ENCODE measurements around the gene CLDN7. TPM values are rescaled to one million over a fixed set of nuclear protein-coding genes. Genes with fewer than 3 reads are reported as not detected.

The CLDN7 gene
- total RNA-seq, 1 experiment from 2014 or later, result not detected

DNA sequence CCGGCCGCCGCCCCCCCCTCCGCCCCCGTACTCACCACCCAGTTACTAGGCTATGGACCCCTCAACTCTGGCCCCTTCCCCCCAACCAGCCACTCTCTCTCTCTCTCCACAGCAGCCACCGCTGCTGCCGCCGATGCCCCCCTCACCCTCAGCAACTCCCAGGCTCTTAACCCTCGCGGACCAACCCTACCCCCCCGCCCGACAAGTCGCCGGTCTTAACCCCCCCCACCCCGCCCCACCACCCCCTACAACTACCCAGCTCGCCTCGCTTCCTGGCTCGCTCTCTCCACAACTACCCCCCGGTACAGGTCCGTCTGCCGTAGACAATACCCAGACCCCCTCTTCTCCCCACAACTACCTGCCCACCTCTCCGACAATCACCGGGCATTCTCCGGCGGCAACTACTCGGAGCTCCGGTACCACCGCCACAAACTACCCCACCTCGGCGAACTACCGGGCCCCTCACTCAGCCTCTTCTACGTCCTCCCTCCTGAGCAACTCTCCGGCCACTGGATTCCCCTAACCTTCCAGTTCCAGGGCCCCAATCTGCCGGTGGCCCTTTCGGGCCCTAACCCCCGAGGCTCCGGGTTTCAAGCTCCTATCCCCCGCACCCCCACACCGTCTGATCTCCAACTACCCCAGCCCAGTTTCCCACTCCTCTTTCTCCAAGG, 23.7 kb downstream of the CLDN7 start:
- DNase-seq (ENCODE audit: low spot score), result no peak

DNA sequence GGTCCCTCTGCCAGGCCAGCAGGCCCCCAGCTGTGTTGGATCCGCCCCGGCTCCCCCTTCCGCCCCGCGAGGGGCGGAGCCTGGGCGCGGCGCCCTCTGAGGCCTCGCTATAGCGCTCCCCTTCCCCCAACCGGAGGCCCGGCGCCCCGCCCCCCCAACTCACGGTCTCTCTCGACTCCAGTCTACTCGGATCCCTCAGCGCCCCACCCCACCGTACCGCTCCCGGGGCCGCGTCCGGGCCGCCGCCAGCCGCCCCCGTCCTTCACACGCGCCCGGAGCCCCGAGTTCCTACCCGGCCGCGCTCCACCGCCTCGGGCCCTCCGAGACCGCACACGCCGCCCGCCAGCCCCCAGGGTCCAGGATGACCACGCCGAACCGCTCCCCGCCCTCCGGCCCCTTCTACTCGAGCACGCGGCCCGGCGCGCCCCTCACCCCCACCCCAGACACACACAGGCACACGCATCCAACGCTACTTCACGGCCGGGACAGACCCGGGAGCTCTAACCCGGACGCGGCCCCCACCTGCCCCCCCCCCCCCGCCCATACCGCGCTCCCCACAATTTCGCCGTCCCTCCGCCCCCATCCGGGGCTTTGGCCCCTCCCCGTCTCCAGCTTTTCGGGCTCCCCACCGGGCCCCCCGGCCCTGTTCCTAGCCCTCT, 24.4 kb downstream of the CLDN7 start:
- no peak for DNase-seq (ENCODE audit: low spot score)

GRCh38 chr17:7237266-7237760, 25.0 kb downstream of the CLDN7 start:
- DNase-seq (ENCODE audit: low spot score), result no peak

- DNase-seq (ENCODE audit: low spot score), result no peak
Observed at GRCh38 chr17:7236808-7237207, 25.5 kb downstream of the CLDN7 start.

GRCh38 chr17:7235693-7236665, 26.3 kb downstream of the CLDN7 start:
- DNase-seq (ENCODE audit: low spot score), result no peak

DNA sequence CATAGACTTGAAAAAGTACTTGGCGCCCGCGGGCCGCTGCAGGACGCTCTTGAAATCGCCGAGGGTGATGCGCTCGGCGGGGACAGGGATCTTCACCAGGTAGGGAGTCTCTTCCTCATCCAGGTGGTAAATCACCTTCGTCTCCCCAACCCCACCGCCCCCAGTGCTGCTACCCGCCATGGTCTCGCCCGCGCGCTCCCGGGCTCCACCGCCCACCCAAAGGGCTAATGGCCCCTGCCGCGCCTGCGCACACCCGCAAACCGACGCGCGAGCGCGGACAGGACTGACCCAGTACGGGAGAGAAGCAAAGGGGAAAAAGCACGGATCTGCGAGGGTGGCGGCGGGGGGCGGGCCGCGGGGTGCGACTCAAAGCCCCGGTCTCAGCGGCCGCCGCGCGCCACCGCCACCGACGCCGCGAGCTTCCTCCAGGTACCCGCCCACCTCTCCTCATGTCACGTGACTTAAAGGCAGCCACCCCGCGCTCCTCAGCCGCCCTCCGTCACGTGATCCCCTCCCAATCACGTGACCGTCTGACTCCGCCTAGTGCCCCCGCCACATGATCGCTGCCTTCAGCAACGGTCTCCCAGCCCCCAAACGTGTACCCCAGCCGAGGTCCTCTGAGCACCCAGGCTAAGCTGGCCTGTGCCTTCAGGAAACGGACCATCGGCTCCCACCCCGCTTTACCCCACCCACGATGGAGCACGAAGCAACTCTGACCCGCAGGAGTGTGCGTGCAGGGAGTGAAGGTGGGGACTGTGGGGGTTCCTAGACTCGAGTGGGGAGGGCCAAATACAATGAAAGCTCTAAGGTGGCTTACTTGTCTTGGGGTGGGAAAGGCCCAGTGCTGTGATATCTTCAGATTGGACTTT, 28.0 kb downstream of the CLDN7 start, which contains the start of gene DVL2:
Gene DVL2 (minus strand): TSS at position 435 of the 869 bp plus-strand sequence. CDS start 255 bp downstream, at position 180.
- DNase-seq (ENCODE audit: low spot score), result peak; percentile 92

GRCh38 chr17:7233701-7234082, 28.6 kb downstream of the CLDN7 start:
- DNase-seq (ENCODE audit: low spot score), result no peak

DNA sequence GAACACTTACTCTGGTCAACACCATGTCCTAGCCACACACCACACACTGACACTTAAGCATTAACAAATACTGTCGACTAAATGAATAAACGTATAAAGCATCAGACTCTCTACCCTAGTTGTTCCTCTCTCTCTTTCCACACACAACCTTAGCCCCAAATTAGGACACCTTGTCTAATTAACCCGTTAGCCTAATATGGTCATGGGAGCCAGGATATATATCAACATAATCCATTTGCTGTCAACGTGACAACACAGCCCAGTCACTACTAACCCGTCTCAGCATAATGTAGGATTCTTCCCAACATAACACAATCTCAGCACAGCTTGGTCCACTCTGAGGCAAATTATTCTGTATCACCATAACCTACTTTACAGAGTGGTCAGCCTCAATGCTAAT, 30.2 kb downstream of the CLDN7 start:
- no peak for DNase-seq (ENCODE audit: low spot score)

- DNase-seq (ENCODE audit: low spot score), result no peak
Observed at GRCh38 chr17:7229504-7229903, 32.8 kb downstream of the CLDN7 start.

- no peak for DNase-seq (ENCODE audit: low spot score)
Observed at GRCh38 chr17:7228920-7229319, 33.4 kb downstream of the CLDN7 start.

- DNase-seq (ENCODE audit: low spot score), result no peak
Observed at GRCh38 chr17:7226721-7227710, 35.3 kb downstream of the CLDN7 start.

DNA sequence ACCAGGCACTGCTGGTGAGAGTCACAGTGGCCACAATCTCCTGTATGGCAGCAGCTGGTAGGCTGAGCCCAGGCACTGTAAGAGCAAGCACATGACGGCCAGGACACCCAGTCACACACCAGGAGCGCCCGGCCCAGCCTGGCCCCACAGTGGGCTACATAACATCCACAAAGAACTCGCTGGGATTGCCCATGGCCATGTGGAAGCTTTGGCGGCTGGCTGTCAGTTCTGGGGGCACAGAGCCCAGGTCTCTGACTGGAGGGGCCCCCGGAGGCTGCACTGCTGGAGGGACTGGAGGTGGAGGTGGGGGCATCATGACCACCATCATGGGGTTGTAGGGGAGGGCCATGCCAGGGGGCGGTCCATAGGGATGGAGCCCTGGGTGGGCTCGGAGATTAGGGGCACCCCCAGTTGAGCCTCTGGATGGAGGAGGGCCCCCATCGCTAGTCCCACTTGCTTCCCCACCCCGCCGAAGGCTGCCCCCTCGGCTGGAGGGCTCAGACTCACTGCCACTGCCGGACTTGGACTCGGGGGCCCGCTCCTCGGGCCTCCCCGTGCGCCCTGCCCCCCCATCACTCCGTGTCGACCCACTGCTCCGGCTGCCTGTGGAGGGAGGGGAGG, 36.5 kb downstream of the CLDN7 start:
- no peak for DNase-seq (ENCODE audit: low spot score)

DNA sequence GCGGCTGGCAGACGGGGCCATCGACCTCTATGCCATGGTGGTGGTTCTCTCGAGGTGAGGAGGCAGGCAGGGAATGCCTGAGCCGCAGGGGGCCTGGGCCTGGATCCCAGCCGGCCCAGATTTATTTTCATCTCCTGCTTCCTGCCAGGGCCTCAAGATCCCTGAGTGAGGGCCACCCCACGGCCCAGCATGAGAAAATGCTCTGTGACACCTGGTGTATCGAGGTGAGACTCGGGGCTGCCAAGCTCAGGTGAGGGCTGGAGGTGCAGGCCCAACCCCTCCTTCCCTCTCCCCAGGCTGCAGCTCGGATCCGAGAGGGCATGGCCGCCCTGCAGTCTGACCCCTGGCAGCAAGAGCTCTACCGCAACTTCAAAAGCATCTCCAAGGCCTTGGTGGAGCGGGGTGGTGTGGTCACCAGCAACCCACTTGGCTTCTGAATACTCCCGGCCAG, 37.6 kb downstream of the CLDN7 start:
- no peak for DNase-seq (ENCODE audit: low spot score)

DNA sequence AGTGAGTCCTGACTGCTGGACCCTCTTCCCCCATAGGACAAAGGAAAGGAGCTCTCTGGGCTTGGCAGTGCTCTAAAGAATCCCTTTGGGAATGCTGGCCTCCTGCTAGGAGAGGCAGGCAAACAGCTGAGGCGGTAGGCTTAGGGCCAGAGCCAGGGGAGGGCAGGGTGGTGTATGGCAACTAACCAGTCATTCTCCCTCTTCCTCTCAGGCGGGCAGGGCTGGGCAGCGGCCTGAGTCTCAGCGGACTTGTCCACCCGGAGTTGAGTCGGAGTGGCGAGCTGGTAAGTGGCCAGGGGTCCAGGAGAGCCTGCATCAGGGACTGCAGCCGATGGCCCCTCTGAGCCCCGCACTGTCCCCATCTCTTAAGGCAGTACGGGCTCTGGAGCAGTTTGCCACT, 38.2 kb downstream of the CLDN7 start:
- DNase-seq (ENCODE audit: low spot score), result no peak

DNA sequence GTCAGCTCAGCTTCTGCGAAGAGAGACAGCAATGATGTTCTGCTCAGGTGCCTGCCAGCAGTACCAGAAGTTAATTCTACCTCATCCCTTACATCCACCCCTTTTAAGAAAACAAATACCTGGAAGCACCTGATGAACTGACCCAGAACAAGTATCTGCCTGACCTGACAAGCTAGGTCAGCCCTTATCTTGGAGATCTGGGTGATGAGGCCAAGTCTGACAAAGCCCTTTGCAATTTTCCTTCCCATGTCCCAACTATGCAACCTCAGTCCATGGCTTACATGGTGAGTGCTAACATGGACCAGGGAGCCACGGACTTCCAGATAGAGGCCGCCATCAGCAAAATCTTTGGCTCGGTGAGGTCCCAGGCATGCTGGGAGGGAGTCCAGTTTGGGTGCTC, 38.9 kb downstream of the CLDN7 start:
- DNase-seq (ENCODE audit: low spot score), result no peak

- DNase-seq (ENCODE audit: low spot score), result no peak
Observed at GRCh38 chr17:7222972-7223292, 39.3 kb downstream of the CLDN7 start.

- DNase-seq (ENCODE audit: low spot score), result no peak
Observed at GRCh38 chr17:7222093-7222971, 39.9 kb downstream of the CLDN7 start.

DNA sequence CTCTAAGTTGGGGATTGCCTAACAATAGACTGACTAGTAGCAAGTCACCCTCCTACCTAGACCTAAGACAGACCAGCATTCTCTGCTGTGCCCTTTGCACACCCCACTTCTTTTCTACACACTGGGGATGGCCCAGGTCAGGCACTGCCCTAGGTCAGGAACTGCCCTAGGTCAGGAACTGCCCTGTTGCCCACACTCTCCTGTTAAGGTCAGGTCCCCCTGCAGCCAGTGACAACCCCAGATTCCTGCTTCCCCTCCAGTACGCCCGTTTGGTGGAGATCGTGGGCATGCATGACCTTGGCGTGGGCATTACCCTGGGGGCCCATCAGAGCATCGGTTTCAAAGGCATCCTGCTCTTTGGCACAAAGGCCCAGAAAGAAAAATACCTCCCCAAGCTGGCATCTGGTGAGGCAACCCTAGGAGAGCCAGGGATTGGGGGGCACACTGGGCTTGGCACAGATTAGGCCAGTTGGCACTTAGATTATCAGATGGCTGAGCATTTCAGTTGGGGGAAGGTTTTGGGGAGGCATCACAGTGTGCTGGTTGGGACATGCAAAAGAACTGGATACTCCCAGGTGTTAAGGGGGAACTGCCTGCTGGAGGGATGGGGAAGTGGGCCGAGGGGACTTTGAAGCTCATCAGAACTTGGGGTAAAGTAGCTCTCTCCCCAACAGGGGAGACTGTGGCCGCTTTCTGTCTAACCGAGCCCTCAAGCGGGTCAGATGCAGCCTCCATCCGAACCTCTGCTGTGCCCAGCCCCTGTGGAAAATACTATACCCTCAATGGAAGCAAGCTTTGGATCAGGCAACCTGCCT, 40.8 kb downstream of the CLDN7 start:
- no peak for DNase-seq (ENCODE audit: low spot score)

All from H4 (cell line).